Upper lobe of left lung (tissue), 4 donors: ENCODE measurements around the gene COPG2.
"Not testable (repeated sequence)": the region's sequence is repeated elsewhere in the genome, so short reads cannot be mapped to it uniquely, and the experiment has no call there.

Source experiments
- EP300 ChIP-seq, 4 donors: sonication (generic); formaldehyde crosslinking; IDR thresholded peaks; one replicate each; pipeline ENCODE4 v1.5.1; 2017; ENCODE audit warnings: antibody characterized with exemption in 4 of 4, control low read depth in 2 of 4
- POLR2A ChIP-seq, 4 donors: fragments of 450-650 bp; IDR thresholded peaks; one replicate each; pipeline ENCODE4 v1.5.1; 2016 to 2017; ENCODE audit warnings: antibody characterized with exemption in 4 of 4, mild to moderate bottlenecking in 2 of 4
- POLR2AphosphoS5 ChIP-seq, 2 donors: sonication (generic); formaldehyde crosslinking; IDR thresholded peaks; one replicate each; pipeline ENCODE4 v1.5.1; 2017; ENCODE audit warnings: antibody characterized with exemption in 2 of 2
- TF ChIP-seq, protein P1 (sequence below), 6 experiments: fragments of 450-650 bp in 4 of 6; fragments of 200-600 bp in 2 of 6; sonication (generic) in 2 of 6; IDR thresholded peaks; one replicate each; pipeline ENCODE4 v1.5.1; 2016 to 2019; ENCODE audit warnings: antibody characterized with exemption in 6 of 6

DNA sequence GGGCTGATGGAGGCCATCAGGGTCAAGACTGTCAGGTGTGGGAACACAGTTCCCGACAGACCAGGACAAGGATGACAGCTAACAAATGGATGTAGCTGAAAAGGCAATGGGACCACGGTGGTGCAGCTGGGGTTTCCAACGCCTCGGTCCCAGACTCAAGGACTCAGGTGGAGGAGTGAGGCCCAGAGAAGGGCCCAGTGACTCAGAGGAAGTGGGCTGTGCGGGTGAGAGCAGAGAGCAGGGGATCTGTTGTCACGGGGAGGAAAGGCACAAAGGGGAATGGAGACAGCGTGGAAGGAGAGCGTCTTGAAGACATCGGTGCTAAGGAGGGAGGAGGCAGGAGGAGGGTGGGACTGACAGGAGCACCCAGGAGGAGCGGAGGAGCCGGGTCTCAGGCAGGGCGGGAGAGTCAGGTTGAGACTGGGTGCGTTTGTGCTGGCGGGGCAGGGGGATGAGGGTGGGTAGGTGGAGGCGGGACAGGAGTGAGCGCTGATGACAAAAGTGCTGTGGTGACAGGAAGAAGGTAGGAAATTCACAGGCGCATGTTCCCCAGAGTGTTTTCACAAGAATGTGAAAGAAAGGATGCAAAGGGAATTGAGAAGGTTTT, 144.9 kb downstream of the COPG2 start:
- TF ChIP-seq, protein P1, sequence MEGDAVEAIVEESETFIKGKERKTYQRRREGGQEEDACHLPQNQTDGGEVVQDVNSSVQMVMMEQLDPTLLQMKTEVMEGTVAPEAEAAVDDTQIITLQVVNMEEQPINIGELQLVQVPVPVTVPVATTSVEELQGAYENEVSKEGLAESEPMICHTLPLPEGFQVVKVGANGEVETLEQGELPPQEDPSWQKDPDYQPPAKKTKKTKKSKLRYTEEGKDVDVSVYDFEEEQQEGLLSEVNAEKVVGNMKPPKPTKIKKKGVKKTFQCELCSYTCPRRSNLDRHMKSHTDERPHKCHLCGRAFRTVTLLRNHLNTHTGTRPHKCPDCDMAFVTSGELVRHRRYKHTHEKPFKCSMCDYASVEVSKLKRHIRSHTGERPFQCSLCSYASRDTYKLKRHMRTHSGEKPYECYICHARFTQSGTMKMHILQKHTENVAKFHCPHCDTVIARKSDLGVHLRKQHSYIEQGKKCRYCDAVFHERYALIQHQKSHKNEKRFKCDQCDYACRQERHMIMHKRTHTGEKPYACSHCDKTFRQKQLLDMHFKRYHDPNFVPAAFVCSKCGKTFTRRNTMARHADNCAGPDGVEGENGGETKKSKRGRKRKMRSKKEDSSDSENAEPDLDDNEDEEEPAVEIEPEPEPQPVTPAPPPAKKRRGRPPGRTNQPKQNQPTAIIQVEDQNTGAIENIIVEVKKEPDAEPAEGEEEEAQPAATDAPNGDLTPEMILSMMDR (IDR thresholded peaks at IDR 0.05) = not testable (repeated sequence)
- TF ChIP-seq POLR2AphosphoS5, POLR2A, EP300 (IDR thresholded peaks at IDR 0.05): not testable (repeated sequence)
